Osteocyte (in vitro differentiated cells): Measurements from ENCODE around the gene NAXE. TPM values are rescaled to one million over a fixed set of nuclear protein-coding genes. Genes with fewer than 3 reads are reported as not detected.
"Not testable (repeated sequence)": the region's sequence is repeated elsewhere in the genome, so short reads cannot be mapped to it uniquely, and the experiment has no call there.

ENCODE experiments used
- DNase-seq: peaks from one replicate; pipeline ENCODE4 v3.0.0; 2021; ENCODE audit warnings: mixed read lengths; ENCODE audit not compliant: unreplicated experiment; ENCODE audit errors: extremely low spot score
- H3K27ac Mint-ChIP-seq: one replicate; pipeline ENCODE4 v1.8.0; 2021; ENCODE audit warnings: mild to moderate bottlenecking, mixed read lengths; ENCODE audit not compliant: unreplicated experiment
- H3K27me3 Mint-ChIP-seq: one replicate; pipeline ENCODE4 v1.8.0; 2021; ENCODE audit warnings: mixed read lengths; ENCODE audit not compliant: unreplicated experiment
- H3K36me3 Mint-ChIP-seq: one replicate; pipeline ENCODE4 v1.8.0; 2021; ENCODE audit warnings: mixed read lengths; ENCODE audit not compliant: unreplicated experiment
- H3K4me1 Mint-ChIP-seq: one replicate; pipeline ENCODE4 v1.8.0; 2021; ENCODE audit warnings: mixed read lengths; ENCODE audit not compliant: unreplicated experiment
- H3K4me3 Mint-ChIP-seq: one replicate; pipeline ENCODE4 v1.8.0; 2021; ENCODE audit warnings: mild to moderate bottlenecking, moderate library complexity, mixed read lengths; ENCODE audit not compliant: unreplicated experiment
- H3K9me3 Mint-ChIP-seq: one replicate; pipeline ENCODE4 v1.8.0; 2021; ENCODE audit warnings: mixed read lengths; ENCODE audit not compliant: unreplicated experiment
- CTCF ChIP-seq: fragments of 200-600 bp; sonication (generic); IDR thresholded peaks from 2 replicates; pipeline ENCODE4 v1.5.0; 2021; ENCODE audit warnings: antibody characterized with exemption, mild to moderate bottlenecking, moderate library complexity
- total RNA-seq: library from RNA; stranded (reverse); gene quantifications from 2 replicates; pipeline ENCODE4 v1.2.1, GENCODE V29; 2021

Gene NAXE
- total RNA-seq, 1 donor from 2014 or later, result 59.2 TPM

GRCh38 chr1:156602557-156602993 is 11.0 kb downstream of the NAXE start:
- no peaks in the 10 kb centered on the region for H3K36me3 Mint-ChIP-seq
- peaks cover 18% of the 10 kb centered on the region for H3K4me1 Mint-ChIP-seq
- no peaks in the 10 kb centered on the region for H3K9me3 Mint-ChIP-seq
- peaks cover 6% of the 10 kb centered on the region for H3K27me3 Mint-ChIP-seq
- TF ChIP-seq CTCF, result peak; percentile 43
- DNase-seq, result no peak
- no peak overlapping the region for H3K27ac Mint-ChIP-seq
- H3K4me3 Mint-ChIP-seq, result peak overlapping the region; percentile 30

- not testable (repeated sequence) for H3K4me3 Mint-ChIP-seq, DNase-seq
These were observed 15.8 kb downstream of the NAXE start for GRCh38 chr1:156607344-156607743.

GRCh38 chr1:156608036-156608674 is 16.6 kb downstream of the NAXE start:
- Mint-ChIP-seq H3K9me3 (no peaks in the 10 kb centered on the region), H3K27ac (no peak overlapping the region), H3K36me3 (no peaks in the 10 kb centered on the region), H3K4me1 (no peaks in the 10 kb centered on the region), H3K4me3 (no peak overlapping the region), H3K27me3 (peaks cover 29% of the 10 kb centered on the region)
- no peak for DNase-seq
- TF ChIP-seq CTCF, result peak; percentile 85

More at GRCh38 chr1:156607344-156607743, 15.8 kb downstream of the NAXE start:
- H3K27me3 Mint-ChIP-seq, result peaks cover 21% of the 10 kb centered on the region
- not testable (repeated sequence) for H3K9me3 Mint-ChIP-seq, H3K36me3 Mint-ChIP-seq, H3K4me1 Mint-ChIP-seq, H3K27ac Mint-ChIP-seq

GRCh38 chr1:156608981-156609380 is 17.4 kb downstream of the NAXE start:
- Mint-ChIP-seq H3K4me1 (no peaks in the 10 kb centered on the region), H3K4me3 (no peak overlapping the region)
- peak; percentile 66 for TF ChIP-seq CTCF

GRCh38 chr1:156610072-156610471 is 18.5 kb downstream of the NAXE start:
- not testable (repeated sequence) for H3K4me1 Mint-ChIP-seq, H3K27ac Mint-ChIP-seq, H3K4me3 Mint-ChIP-seq, H3K36me3 Mint-ChIP-seq, DNase-seq, H3K9me3 Mint-ChIP-seq
- peaks cover 37% of the 10 kb centered on the region for H3K27me3 Mint-ChIP-seq

More at GRCh38 chr1:156608981-156609380, 17.4 kb downstream of the NAXE start:
- DNase-seq, result no peak
- H3K27ac Mint-ChIP-seq, result no peak overlapping the region
- H3K27me3 Mint-ChIP-seq, result peaks cover 32% of the 10 kb centered on the region
- H3K9me3 Mint-ChIP-seq, result no peaks in the 10 kb centered on the region
- H3K36me3 Mint-ChIP-seq, result no peaks in the 10 kb centered on the region

- Mint-ChIP-seq H3K4me1 (peaks cover 9% of the 10 kb centered on the region), H3K4me3 (no peak overlapping the region), H3K27ac (no peak overlapping the region), H3K36me3 (no peaks in the 10 kb centered on the region), H3K9me3 (no peaks in the 10 kb centered on the region), H3K27me3 (peaks cover 38% of the 10 kb centered on the region)
- DNase-seq, result no peak
- TF ChIP-seq CTCF, result no peak
These were observed 21.1 kb downstream of the NAXE start for GRCh38 chr1:156612666-156613065.
